ENCODE data around the gene CCDC157.

Gene CCDC157

DNA sequence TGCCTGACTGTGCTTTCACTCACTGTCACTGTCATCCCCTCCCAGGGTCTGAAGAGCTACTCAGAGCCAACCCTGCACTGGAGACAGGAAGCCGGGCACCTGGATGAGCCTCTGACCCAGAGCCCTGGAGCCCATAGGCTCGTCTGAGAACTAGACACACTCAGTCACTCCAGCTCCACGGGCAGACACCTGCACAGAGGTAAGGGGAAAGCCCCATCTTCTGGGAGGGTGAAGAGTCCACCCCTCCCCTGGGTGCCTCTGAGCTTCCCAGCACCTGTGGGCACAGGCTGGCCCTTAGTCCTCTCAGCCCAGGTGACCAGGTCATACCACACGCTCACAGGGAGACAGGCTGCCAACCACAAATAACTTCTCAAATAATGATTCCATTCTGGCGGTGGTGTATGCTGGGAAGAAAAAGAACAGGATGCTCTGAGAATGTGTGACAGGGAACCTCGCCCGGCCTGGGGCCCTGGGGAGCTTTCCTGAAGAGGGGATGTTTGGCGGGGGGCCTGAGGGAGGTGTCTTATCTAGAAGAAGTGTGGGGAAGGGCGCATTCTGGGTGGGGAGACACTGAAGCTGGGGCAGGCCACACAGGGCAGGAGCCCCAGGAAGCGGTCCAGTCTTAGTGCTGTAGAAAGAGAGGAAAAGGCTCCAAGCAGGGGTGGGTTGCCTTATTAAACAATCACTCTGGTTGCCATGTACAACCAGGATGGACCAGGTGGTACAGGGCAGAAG lies 5.3 kb downstream of the CCDC157 start:
- Histone ChIP-seq H3K36me3 (ENCODE audit: insufficient read depth, insufficient read length, low read length) (peaks cover 20% of the 10 kb centered on the region), H3K4me1 (ENCODE audit: insufficient read depth, insufficient read length) (peaks cover 6% of the 10 kb centered on the region), H3K9ac (ENCODE audit: insufficient read length, low read depth) (no peak overlapping the region), H3K9me3 (ENCODE audit: insufficient read depth, low read length) (no peaks in the 10 kb centered on the region), H3K27me3 (ENCODE audit: insufficient read depth, insufficient read length) (no peaks in the 10 kb centered on the region), H3K4me3 (ENCODE audit: insufficient read length, low read depth) (no peak overlapping the region)
- DNase-seq (ENCODE audit: low read depth, low spot score) = no peak
- TF ChIP-seq ZNF274 (IDR thresholded peaks at IDR 0.05; ENCODE audit: low read depth, low read length) (no peak), SUZ12 (IDR thresholded peaks at IDR 0.05; ENCODE audit: extremely low read depth, insufficient read depth, insufficient read length) (no peak), YY1 (IDR thresholded peaks at IDR 0.05; ENCODE audit: insufficient read depth, insufficient read length) (no peak)

DNA sequence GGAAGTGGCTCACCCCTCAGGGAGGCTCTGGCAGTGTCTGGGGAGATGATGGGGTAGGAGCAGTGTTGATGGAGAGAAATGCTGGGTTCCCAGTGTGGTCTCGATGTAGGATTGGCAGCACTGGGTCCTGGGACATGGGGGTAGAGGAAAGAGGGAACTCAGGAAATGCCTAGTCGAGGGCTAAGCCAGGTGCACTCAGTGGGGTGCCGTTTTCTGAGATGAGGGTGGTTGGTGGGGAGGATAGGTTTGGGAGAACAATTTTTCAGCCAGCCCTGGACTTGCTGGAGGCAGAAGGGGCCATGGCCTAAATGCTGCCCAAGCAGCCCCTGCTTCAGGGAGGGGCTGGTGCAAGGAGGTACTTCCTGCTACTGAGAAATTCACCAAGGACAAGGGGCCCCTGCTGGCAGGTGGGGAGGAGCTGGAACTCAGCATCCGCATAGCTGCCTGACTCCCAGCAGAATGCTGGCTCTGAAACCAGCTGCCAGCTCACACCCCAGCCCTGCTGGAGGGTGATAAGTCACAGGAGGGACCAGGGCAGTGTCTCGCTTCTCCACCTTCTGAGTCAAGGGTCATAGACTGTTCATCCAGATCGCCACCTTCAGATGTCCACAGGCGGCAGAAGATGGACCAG lies 6.0 kb downstream of the CCDC157 start:
- no peak overlapping the region for H3K4me3 ChIP-seq (ENCODE audit: insufficient read length, low read depth)
- TF ChIP-seq ZNF274 (IDR thresholded peaks at IDR 0.05; ENCODE audit: low read depth, low read length) (no peak), YY1 (IDR thresholded peaks at IDR 0.05; ENCODE audit: insufficient read depth, insufficient read length) (no peak), SUZ12 (IDR thresholded peaks at IDR 0.05; ENCODE audit: extremely low read depth, insufficient read depth, insufficient read length) (no peak)
- no peaks in the 10 kb centered on the region for H3K27me3 ChIP-seq (ENCODE audit: insufficient read depth, insufficient read length)
- DNase-seq (ENCODE audit: low read depth, low spot score) = no peak
- peaks cover 20% of the 10 kb centered on the region for H3K36me3 ChIP-seq (ENCODE audit: insufficient read depth, insufficient read length, low read length)
- peaks cover 6% of the 10 kb centered on the region for H3K4me1 ChIP-seq (ENCODE audit: insufficient read depth, insufficient read length)
- H3K9ac ChIP-seq (ENCODE audit: insufficient read length, low read depth) = no peak overlapping the region
- H3K9me3 ChIP-seq (ENCODE audit: insufficient read depth, low read length) = no peaks in the 10 kb centered on the region

DNA sequence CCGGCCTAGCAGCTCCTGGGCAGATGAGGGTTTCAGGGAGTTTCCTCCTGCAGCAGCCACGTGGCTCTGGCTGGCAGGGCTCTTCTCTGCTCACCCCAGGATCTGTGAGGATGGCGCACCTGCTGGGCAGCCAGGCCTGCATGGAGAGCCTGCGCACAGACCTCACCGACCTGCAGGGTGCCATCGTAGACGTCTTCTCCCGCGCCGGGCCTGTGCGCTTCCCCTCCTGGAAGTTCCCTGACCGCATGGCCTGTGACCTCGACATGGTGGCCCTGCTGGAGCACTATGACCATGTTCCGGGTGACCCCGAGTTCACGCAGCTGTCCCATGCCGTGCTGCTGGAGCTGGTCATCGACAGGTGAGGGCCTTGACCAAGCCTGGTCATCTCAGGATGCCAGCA lies 9.1 kb downstream of the CCDC157 start:
- TF ChIP-seq ZNF274 (IDR thresholded peaks at IDR 0.05; ENCODE audit: low read depth, low read length) (no peak), SUZ12 (IDR thresholded peaks at IDR 0.05; ENCODE audit: extremely low read depth, insufficient read depth, insufficient read length) (no peak), YY1 (IDR thresholded peaks at IDR 0.05; ENCODE audit: insufficient read depth, insufficient read length) (no peak)
- Histone ChIP-seq H3K9me3 (ENCODE audit: insufficient read depth, low read length) (no peaks in the 10 kb centered on the region), H3K9ac (ENCODE audit: insufficient read length, low read depth) (no peak overlapping the region), H3K4me3 (ENCODE audit: insufficient read length, low read depth) (no peak overlapping the region), H3K36me3 (ENCODE audit: insufficient read depth, insufficient read length, low read length) (peaks cover 20% of the 10 kb centered on the region), H3K27me3 (ENCODE audit: insufficient read depth, insufficient read length) (no peaks in the 10 kb centered on the region), H3K4me1 (ENCODE audit: insufficient read depth, insufficient read length) (peaks cover 4% of the 10 kb centered on the region)
- no peak for DNase-seq (ENCODE audit: low read depth, low spot score)

DNA sequence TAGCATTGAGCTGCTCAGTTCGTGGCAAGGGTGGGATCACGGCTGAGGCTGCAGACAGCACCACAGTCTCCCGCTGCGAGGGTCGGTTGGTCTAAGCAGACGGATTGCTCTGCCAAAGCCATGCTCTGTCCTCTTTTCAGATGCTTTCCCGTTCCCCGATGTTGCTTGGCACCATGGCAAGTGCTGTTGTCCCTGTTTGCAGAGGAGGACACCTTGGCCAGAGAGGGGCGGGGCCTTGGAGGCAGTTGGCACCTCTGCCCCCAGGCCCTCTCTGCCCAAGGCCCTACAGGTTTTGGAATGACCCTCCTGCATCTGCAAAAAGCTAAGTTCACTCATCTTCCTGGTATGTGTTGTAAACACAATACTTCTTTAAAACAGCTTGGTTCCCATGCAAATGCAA lies 11.6 kb downstream of the CCDC157 start:
- Histone ChIP-seq H3K36me3 (ENCODE audit: insufficient read depth, insufficient read length, low read length) (peaks cover 17% of the 10 kb centered on the region), H3K27me3 (ENCODE audit: insufficient read depth, insufficient read length) (no peaks in the 10 kb centered on the region), H3K9me3 (ENCODE audit: insufficient read depth, low read length) (no peaks in the 10 kb centered on the region), H3K4me1 (ENCODE audit: insufficient read depth, insufficient read length) (no peaks in the 10 kb centered on the region), H3K9ac (ENCODE audit: insufficient read length, low read depth) (peak overlapping the region; percentile 10), H3K4me3 (ENCODE audit: insufficient read length, low read depth) (no peak overlapping the region)
- TF ChIP-seq YY1 (IDR thresholded peaks at IDR 0.05; ENCODE audit: insufficient read depth, insufficient read length) (no peak), SUZ12 (IDR thresholded peaks at IDR 0.05; ENCODE audit: extremely low read depth, insufficient read depth, insufficient read length) (no peak), ZNF274 (IDR thresholded peaks at IDR 0.05; ENCODE audit: low read depth, low read length) (no peak)
- no peak for DNase-seq (ENCODE audit: low read depth, low spot score)

DNA sequence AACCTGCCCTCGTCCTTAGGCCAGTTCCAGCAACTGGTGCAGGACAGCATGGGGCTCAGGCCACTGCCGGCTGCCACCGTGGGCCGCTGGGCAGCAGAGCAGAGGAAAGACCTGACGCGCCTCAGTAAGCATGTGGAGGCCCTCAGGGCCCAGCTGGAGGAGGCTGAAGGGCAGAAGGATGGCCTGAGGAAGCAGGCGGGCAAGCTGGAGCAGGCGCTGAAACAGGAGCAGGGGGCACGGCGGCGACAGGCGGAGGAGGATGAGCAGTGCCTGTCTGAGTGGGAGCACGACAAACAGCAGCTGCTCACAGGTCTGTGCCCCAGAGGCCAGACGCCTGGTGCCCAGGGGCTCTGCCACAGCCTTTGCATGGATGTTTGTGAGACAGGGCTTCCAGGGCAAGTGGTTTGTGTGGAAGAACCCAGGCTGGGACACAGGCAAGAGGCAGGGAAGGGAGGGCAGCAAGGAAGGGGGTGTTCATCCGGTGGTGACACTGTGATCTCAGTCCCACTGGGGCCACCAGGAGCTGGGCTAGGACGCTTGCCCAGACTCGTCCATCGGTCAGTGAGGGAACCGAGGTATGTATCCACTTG lies 13.9 kb downstream of the CCDC157 start:
- no peak for DNase-seq (ENCODE audit: low read depth, low spot score)
- no peak overlapping the region for H3K4me3 ChIP-seq (ENCODE audit: insufficient read length, low read depth)
- no peak overlapping the region for H3K9ac ChIP-seq (ENCODE audit: insufficient read length, low read depth)
- no peak for TF ChIP-seq SUZ12 (IDR thresholded peaks at IDR 0.05; ENCODE audit: extremely low read depth, insufficient read depth, insufficient read length)
- no peak for TF ChIP-seq YY1 (IDR thresholded peaks at IDR 0.05; ENCODE audit: insufficient read depth, insufficient read length)
- TF ChIP-seq ZNF274 (IDR thresholded peaks at IDR 0.05; ENCODE audit: low read depth, low read length) = no peak
- peaks cover 12% of the 10 kb centered on the region for H3K36me3 ChIP-seq (ENCODE audit: insufficient read depth, insufficient read length, low read length)
- no peaks in the 10 kb centered on the region for H3K27me3 ChIP-seq (ENCODE audit: insufficient read depth, insufficient read length)
- peaks cover 4% of the 10 kb centered on the region for H3K4me1 ChIP-seq (ENCODE audit: insufficient read depth, insufficient read length)
- no peaks in the 10 kb centered on the region for H3K9me3 ChIP-seq (ENCODE audit: insufficient read depth, low read length)

DNA sequence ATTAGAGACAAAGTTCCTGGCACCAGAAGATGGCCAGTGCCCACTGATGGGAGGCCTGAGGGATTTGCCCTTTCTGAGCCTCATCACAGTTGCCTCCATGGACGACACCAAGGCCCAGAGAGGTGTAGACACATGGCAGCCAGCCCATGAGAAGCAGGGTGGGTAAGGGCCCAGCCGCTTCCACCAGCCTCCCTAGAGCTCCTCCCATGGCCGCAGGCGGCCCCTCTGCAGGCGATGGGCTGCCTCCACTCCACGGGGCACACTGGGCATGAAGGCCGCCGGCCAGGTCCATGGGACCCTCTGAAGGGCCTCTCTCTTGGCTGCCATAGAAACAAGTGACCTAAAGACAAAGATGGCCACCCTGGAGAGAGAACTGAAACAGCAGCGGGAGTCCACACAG lies 14.5 kb downstream of the CCDC157 start:
- Histone ChIP-seq H3K9me3 (ENCODE audit: insufficient read depth, low read length) (no peaks in the 10 kb centered on the region), H3K4me3 (ENCODE audit: insufficient read length, low read depth) (no peak overlapping the region), H3K27me3 (ENCODE audit: insufficient read depth, insufficient read length) (no peaks in the 10 kb centered on the region), H3K4me1 (ENCODE audit: insufficient read depth, insufficient read length) (peaks cover 4% of the 10 kb centered on the region), H3K9ac (ENCODE audit: insufficient read length, low read depth) (no peak overlapping the region), H3K36me3 (ENCODE audit: insufficient read depth, insufficient read length, low read length) (peaks cover 9% of the 10 kb centered on the region)
- DNase-seq (ENCODE audit: low read depth, low spot score) = no peak
- no peak for TF ChIP-seq ZNF274 (IDR thresholded peaks at IDR 0.05; ENCODE audit: low read depth, low read length)
- no peak for TF ChIP-seq SUZ12 (IDR thresholded peaks at IDR 0.05; ENCODE audit: extremely low read depth, insufficient read depth, insufficient read length)
- TF ChIP-seq YY1 (IDR thresholded peaks at IDR 0.05; ENCODE audit: insufficient read depth, insufficient read length) = no peak

DNA sequence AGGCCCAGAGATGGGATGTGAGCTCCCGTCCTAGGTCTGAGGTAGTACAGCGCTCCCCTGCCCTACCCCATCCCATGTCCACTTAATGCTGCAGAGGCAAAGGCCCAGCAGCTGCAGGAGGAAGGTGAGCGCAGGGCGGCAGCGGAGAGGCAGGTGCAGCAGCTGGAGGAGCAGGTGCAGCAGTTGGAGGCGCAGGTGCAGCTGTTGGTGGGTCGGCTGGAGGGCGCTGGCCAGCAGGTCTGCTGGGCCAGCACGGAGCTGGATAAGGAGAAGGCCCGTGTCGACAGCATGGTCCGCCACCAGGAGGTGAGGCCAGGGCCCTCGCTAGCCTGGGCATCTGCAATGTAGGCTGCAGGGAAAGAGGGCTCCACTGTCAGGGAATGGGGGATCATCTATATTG lies 15.2 kb downstream of the CCDC157 start:
- Histone ChIP-seq H3K9me3 (ENCODE audit: insufficient read depth, low read length) (no peaks in the 10 kb centered on the region), H3K27me3 (ENCODE audit: insufficient read depth, insufficient read length) (no peaks in the 10 kb centered on the region), H3K4me3 (ENCODE audit: insufficient read length, low read depth) (no peak overlapping the region), H3K9ac (ENCODE audit: insufficient read length, low read depth) (no peak overlapping the region), H3K4me1 (ENCODE audit: insufficient read depth, insufficient read length) (peaks cover 4% of the 10 kb centered on the region), H3K36me3 (ENCODE audit: insufficient read depth, insufficient read length, low read length) (peaks cover 12% of the 10 kb centered on the region)
- no peak for DNase-seq (ENCODE audit: low read depth, low spot score)
- TF ChIP-seq ZNF274 (IDR thresholded peaks at IDR 0.05; ENCODE audit: low read depth, low read length) (no peak), YY1 (IDR thresholded peaks at IDR 0.05; ENCODE audit: insufficient read depth, insufficient read length) (no peak), SUZ12 (IDR thresholded peaks at IDR 0.05; ENCODE audit: extremely low read depth, insufficient read depth, insufficient read length) (no peak)
